ENCODE results near the gene ARHGAP25.

ARHGAP25 gene

GRCh38 chr2:68734688-68735525, at the start of gene ARHGAP25:
Gene ARHGAP25, plus strand, starts transcription at chr2:68734811. Its CDS starts 389 bp downstream, at chr2:68735200.
- DNase-seq: peak; percentile 16

GRCh38 chr2:68686178-68686577, 48.4 kb upstream of the ARHGAP25 start:
- DNase-seq: no peak

GRCh38 chr2:68687018-68687417, 47.6 kb upstream of the ARHGAP25 start:
- no peak for DNase-seq

- peak; percentile 50 for DNase-seq
These were observed 44.8 kb upstream of the ARHGAP25 start for GRCh38 chr2:68689553-68690537.

GRCh38 chr2:68690851-68691250, 43.8 kb upstream of the ARHGAP25 start:
- DNase-seq: no peak

- no peak for DNase-seq
These were observed 42.1 kb upstream of the ARHGAP25 start for GRCh38 chr2:68692511-68692910.

GRCh38 chr2:68693951-68694350, 40.7 kb upstream of the ARHGAP25 start:
- DNase-seq: no peak

GRCh38 chr2:68695971-68696370, 38.6 kb upstream of the ARHGAP25 start:
- DNase-seq: no peak

- no peak for DNase-seq
These were observed 38.1 kb upstream of the ARHGAP25 start for GRCh38 chr2:68696554-68696953.

- DNase-seq: no peak
These were observed 35.8 kb upstream of the ARHGAP25 start for GRCh38 chr2:68698567-68699377.

GRCh38 chr2:68700560-68700959, 34.1 kb upstream of the ARHGAP25 start:
- no peak for DNase-seq

- DNase-seq: no peak
These were observed 28.0 kb upstream of the ARHGAP25 start for GRCh38 chr2:68706637-68707036.

- DNase-seq: no peak
These were observed 26.0 kb upstream of the ARHGAP25 start for GRCh38 chr2:68708629-68709028.

- peak; percentile 72 for DNase-seq
These were observed 25.1 kb upstream of the ARHGAP25 start for GRCh38 chr2:68709421-68709911.

GRCh38 chr2:68710336-68710735, 24.3 kb upstream of the ARHGAP25 start:
- DNase-seq: no peak

- no peak for DNase-seq
These were observed 23.9 kb upstream of the ARHGAP25 start for GRCh38 chr2:68710756-68711155.

- DNase-seq: peak; percentile 54
These were observed 19.7 kb upstream of the ARHGAP25 start for GRCh38 chr2:68714866-68715265.

- DNase-seq: peak; percentile 66
These were observed 19.1 kb upstream of the ARHGAP25 start for GRCh38 chr2:68715353-68716041.

GRCh38 chr2:68716604-68717304, 17.9 kb upstream of the ARHGAP25 start:
- no peak for DNase-seq

- no peak for DNase-seq
These were observed 17.3 kb upstream of the ARHGAP25 start for GRCh38 chr2:68717305-68717661.

GRCh38 chr2:68719912-68720311, 14.7 kb upstream of the ARHGAP25 start:
- DNase-seq: no peak
